SK-N-SH (cell line): ENCODE data around the gene PRDM11.

Experiments
- ELF1 ChIP-seq: IDR thresholded peaks from 2 replicates; pipeline ENCODE4 v1.4.0; 2012
- TF ChIP-seq, protein P1 (sequence below): fragments of 200-600 bp; sonication (generic); IDR thresholded peaks from 2 replicates; pipeline ENCODE4 v1.6.1; 2017; ENCODE audit warnings: antibody characterized with exemption, mild to moderate bottlenecking, moderate library complexity

DNA sequence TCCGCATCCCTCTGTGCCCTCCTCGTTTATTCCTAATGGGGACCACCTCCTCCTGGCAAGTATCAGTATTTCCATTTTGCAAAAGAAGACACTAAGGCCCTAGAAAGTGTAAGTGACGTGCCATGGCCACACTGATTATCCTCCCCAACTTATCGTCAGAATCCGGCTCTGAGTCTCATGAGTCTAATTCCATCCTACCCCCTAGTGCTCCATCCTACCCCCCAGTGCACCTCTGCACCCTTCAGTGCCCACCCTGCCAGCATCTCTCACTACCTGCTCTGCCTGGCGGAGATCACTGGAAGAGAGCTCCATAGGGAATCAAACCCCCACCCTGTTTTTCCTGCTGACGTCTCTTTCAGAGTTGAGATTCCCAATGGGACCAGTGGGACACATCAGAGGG is 31.8 kb downstream of the PRDM11 start:
- TF ChIP-seq ELF1, result no peak
- TF ChIP-seq, protein P1, sequence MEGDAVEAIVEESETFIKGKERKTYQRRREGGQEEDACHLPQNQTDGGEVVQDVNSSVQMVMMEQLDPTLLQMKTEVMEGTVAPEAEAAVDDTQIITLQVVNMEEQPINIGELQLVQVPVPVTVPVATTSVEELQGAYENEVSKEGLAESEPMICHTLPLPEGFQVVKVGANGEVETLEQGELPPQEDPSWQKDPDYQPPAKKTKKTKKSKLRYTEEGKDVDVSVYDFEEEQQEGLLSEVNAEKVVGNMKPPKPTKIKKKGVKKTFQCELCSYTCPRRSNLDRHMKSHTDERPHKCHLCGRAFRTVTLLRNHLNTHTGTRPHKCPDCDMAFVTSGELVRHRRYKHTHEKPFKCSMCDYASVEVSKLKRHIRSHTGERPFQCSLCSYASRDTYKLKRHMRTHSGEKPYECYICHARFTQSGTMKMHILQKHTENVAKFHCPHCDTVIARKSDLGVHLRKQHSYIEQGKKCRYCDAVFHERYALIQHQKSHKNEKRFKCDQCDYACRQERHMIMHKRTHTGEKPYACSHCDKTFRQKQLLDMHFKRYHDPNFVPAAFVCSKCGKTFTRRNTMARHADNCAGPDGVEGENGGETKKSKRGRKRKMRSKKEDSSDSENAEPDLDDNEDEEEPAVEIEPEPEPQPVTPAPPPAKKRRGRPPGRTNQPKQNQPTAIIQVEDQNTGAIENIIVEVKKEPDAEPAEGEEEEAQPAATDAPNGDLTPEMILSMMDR, result no peak
